ENCODE data around the gene KLHL7.

The KLHL7 gene, protein sequence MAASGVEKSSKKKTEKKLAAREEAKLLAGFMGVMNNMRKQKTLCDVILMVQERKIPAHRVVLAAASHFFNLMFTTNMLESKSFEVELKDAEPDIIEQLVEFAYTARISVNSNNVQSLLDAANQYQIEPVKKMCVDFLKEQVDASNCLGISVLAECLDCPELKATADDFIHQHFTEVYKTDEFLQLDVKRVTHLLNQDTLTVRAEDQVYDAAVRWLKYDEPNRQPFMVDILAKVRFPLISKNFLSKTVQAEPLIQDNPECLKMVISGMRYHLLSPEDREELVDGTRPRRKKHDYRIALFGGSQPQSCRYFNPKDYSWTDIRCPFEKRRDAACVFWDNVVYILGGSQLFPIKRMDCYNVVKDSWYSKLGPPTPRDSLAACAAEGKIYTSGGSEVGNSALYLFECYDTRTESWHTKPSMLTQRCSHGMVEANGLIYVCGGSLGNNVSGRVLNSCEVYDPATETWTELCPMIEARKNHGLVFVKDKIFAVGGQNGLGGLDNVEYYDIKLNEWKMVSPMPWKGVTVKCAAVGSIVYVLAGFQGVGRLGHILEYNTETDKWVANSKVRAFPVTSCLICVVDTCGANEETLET

DNA sequence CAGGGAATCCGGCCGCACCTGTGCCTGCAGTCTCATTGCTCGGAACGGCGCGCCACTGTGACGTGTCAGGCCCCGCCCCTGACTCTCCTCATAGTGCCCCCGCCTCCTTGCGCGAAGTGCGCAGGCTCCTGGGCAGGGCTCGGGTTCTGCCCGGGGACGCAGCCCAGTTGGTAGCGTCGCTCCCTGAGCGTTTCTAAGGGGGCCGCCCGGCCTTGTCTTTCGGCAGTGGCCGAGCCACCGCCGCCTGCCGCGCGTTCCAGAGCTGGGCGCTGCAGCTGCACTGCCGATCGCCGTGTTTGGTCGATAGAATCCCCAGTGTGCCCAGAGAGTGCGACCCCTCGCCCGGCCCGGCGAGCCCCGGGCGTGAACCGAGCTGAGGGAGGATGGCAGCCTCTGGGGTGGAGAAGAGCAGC, at the start of gene KLHL7:
KLHL7 (plus strand) TSS at position 142 of the 413 bp plus-strand sequence; CDS start at position 384, 242 bp downstream.
- DNase-seq (ENCODE audit: low read depth) = peak; percentile 91
- TF ChIP-seq, protein P1, sequence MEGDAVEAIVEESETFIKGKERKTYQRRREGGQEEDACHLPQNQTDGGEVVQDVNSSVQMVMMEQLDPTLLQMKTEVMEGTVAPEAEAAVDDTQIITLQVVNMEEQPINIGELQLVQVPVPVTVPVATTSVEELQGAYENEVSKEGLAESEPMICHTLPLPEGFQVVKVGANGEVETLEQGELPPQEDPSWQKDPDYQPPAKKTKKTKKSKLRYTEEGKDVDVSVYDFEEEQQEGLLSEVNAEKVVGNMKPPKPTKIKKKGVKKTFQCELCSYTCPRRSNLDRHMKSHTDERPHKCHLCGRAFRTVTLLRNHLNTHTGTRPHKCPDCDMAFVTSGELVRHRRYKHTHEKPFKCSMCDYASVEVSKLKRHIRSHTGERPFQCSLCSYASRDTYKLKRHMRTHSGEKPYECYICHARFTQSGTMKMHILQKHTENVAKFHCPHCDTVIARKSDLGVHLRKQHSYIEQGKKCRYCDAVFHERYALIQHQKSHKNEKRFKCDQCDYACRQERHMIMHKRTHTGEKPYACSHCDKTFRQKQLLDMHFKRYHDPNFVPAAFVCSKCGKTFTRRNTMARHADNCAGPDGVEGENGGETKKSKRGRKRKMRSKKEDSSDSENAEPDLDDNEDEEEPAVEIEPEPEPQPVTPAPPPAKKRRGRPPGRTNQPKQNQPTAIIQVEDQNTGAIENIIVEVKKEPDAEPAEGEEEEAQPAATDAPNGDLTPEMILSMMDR (IDR thresholded peaks at IDR 0.05; ENCODE audit: low read length, missing control alignments) = no peak
- H3K4me3 ChIP-seq (replicated peaks; ENCODE audit: low read depth, low read length) = peak within 1 kb of the TSS; percentile 97

DNA sequence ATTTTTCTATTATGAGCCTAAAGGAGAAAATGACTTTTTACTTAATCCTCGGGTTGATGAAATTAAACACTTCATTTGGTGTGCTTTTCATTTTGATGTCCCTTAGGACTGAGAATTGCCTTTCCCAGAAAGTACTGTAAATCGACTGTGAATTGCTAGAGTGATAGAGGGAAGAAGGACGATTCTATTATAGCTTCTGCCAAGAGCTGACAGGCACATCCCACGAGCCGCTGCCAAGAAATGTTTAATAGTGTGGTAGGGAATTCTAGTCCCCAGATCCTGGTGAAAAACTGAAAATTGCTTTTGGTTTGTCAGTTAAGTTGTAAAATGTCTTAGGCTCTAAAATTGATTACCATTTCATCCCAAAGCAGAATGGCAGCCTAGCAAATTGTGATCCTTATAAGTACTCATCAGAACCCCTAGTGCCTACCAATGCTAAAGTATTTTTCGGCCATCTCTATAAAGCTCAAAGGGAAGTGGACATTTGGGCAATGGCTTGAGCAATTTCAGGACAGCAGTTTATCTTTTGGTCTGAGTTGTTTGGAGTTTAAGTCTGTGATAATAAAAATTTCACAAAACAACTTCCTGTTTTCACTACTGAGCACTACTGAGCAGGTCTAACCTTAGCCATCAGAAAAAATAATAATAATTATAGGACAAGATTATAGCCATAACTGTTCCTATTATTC, 47.0 kb upstream of the KLHL7 start:
- no peak for DNase-seq (ENCODE audit: low read depth)
- no peak overlapping the region for H3K4me3 ChIP-seq (replicated peaks; ENCODE audit: low read depth, low read length)
- TF ChIP-seq, protein P1 (IDR thresholded peaks at IDR 0.05; ENCODE audit: low read length, missing control alignments) = no peak

DNA sequence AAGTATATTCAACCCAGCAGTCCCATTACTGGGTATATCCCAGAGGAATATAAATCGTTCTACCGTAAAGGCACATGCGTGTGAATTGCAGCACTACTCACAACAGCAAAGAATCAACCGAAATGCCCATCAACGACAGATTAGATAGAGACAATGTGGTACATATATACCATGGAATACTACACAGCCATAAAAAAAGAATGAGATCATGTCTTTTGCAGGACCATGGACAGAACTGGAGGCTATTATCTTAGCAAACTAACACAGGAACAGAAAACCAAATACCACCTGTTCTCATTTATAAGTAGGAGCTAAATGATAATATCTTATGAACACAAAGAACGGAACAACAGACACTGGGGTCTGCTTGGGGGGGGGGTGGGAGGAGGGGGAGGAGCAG, 44.3 kb upstream of the KLHL7 start:
- no peak overlapping the region for H3K4me3 ChIP-seq (replicated peaks; ENCODE audit: low read depth, low read length)
- DNase-seq (ENCODE audit: low read depth) = no peak
- TF ChIP-seq, protein P1 (IDR thresholded peaks at IDR 0.05; ENCODE audit: low read length, missing control alignments) = no peak

DNA sequence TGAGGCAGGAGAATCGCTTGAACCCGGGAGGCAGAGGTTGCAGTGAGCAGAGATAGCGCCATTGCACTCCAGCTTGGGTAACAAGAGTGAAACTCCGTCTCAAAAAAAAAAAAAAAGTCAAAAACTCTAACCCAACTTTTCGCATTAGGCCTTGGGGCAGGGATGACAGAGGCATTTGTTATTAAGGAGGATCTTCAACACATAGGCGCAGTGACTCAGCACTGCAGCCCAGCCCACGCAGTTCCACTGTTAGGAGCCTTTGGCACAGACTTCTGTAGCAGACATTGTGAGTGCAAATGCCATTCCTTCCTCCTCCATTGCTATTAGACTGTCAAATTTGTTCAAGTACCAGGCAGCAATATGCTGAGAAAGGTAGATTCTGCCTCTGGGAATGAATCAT, 43.1 kb upstream of the KLHL7 start:
- no peak overlapping the region for H3K4me3 ChIP-seq (replicated peaks; ENCODE audit: low read depth, low read length)
- peak; percentile 58 for DNase-seq (ENCODE audit: low read depth)
- TF ChIP-seq, protein P1 (IDR thresholded peaks at IDR 0.05; ENCODE audit: low read length, missing control alignments) = no peak

DNA sequence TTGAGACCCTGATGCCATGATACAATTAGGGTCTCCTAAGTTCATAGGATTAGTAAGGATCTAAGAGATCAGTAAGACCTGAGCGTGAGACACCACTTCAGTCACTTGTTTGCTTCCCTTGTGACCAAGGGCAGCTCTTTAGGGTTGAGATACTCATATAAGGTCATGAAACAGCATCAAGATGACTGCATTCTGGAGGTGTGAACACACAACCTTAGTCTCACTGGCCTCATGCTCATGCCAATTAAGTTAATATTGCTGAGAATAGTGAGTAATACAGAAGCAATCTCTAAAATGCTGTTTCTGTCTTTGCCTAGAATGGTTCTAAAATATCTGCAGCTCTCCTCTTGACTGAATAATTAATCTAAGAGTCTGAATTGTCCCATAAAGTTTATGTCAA, 39.6 kb upstream of the KLHL7 start:
- H3K4me3 ChIP-seq (replicated peaks; ENCODE audit: low read depth, low read length) = no peak overlapping the region
- TF ChIP-seq, protein P1 (IDR thresholded peaks at IDR 0.05; ENCODE audit: low read length, missing control alignments) = no peak
- DNase-seq (ENCODE audit: low read depth) = no peak

DNA sequence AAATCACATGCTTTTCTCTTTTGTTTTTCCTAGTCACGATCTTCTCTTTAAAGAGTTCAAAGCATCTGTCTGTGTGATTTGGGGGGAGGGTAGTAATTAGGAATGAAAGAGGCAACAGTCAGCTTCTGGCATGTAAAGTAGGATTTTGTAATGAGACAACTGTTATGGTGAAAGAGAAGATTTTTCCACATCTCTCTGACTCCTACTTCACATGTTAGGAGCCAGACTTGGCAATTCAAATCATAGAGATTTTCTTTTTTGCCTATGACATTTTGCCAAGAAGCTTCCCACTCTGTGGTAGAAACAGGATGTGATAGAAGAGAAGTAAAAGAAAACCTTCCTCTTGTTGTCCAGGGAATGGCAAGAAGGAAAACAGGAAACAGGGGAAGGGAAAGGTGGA, 38.3 kb upstream of the KLHL7 start:
- DNase-seq (ENCODE audit: low read depth) = peak; percentile 74
- no peak overlapping the region for H3K4me3 ChIP-seq (replicated peaks; ENCODE audit: low read depth, low read length)
- TF ChIP-seq, protein P1 (IDR thresholded peaks at IDR 0.05; ENCODE audit: low read length, missing control alignments) = no peak
